ENCODE data around the gene SLC7A10. TPM values are rescaled to one million over a fixed set of nuclear protein-coding genes. Genes with fewer than 3 reads are reported as not detected.

The SLC7A10 gene
- total RNA-seq, 4 donors from 2014 or later = not detected

DNA sequence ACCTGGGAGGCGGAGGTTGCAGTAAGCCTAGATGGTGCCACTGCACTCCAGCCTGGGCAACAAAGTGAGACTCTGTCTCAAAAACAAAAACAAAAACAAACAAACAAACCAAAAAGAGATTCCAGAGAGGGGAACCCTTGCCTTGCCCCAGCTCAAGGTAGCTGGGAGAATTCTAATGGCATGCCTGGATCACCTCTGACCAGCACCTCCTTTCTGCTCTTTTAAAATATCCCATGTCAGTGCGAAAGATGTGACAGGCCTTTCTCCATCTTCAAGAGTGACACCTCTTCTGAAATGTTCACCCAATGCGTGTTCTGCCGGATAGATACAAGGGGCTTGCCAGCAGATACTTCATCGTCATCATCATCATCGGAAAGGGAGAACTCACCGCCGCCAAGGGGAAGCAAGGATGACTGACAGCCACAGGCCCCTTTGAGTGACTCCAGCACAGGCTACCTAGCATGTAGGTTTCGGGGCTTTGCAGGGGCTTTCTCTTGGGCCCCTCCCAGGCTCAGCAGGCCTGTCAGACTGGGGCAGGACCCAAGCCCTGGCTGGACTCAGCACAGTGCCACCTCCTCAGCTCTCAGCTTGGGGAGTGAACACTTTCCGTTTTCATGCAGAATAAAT lies 50.4 kb downstream of the SLC7A10 start:
- Histone ChIP-seq H3K36me3 (no peaks in the 10 kb centered on the region), H3K9me3 (no peaks in the 10 kb centered on the region), H3K4me3 (no peak overlapping the region), H3K27ac (no peak overlapping the region), H3K4me1 (peaks cover 0 to 17% of the 10 kb centered on the region in 2 donors), H3K27me3 (no peaks in the 10 kb centered on the region)
- intact Hi-C loops (cut with DNase I; ENCODE audit: low total_unique reads) = no loop called here
- DNase-seq = no peak
- TF ChIP-seq, protein P1, sequence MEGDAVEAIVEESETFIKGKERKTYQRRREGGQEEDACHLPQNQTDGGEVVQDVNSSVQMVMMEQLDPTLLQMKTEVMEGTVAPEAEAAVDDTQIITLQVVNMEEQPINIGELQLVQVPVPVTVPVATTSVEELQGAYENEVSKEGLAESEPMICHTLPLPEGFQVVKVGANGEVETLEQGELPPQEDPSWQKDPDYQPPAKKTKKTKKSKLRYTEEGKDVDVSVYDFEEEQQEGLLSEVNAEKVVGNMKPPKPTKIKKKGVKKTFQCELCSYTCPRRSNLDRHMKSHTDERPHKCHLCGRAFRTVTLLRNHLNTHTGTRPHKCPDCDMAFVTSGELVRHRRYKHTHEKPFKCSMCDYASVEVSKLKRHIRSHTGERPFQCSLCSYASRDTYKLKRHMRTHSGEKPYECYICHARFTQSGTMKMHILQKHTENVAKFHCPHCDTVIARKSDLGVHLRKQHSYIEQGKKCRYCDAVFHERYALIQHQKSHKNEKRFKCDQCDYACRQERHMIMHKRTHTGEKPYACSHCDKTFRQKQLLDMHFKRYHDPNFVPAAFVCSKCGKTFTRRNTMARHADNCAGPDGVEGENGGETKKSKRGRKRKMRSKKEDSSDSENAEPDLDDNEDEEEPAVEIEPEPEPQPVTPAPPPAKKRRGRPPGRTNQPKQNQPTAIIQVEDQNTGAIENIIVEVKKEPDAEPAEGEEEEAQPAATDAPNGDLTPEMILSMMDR (IDR thresholded peaks at IDR 0.05) = no peak
- no peak for TF ChIP-seq POLR2A (IDR thresholded peaks at IDR 0.05)

DNA sequence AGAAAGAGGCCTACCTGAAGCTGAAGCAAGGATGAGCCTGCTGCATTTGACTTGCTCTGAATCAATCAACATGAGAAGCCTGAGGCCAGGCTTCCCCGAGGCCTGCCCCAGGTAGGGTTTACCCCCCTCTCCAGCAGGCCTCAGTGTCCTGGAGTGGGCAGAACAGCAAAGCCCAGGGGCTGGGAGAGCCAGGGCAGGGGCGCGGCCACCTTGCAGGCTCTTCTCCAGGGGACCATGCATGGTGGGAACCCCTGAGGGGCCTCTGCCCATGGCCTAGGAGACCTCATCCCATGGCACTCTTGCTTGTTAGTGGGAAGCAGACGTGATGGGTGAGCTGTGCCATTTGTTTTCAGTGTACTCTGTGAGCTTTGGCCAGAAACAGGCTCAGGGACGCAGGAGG lies 51.5 kb downstream of the SLC7A10 start:
- Histone ChIP-seq H3K27me3 (no peaks in the 10 kb centered on the region), H3K4me3 (no peak overlapping the region), H3K9me3 (no peaks in the 10 kb centered on the region), H3K4me1 (peaks cover 0 to 17% of the 10 kb centered on the region in 2 donors), H3K27ac (no peak overlapping the region), H3K36me3 (no peaks in the 10 kb centered on the region)
- intact Hi-C loops (cut with DNase I; ENCODE audit: low total_unique reads) = no loop called here
- no peak for DNase-seq
- TF ChIP-seq POLR2A (IDR thresholded peaks at IDR 0.05) = no peak
- TF ChIP-seq, protein P1 (IDR thresholded peaks at IDR 0.05) = no peak

DNA sequence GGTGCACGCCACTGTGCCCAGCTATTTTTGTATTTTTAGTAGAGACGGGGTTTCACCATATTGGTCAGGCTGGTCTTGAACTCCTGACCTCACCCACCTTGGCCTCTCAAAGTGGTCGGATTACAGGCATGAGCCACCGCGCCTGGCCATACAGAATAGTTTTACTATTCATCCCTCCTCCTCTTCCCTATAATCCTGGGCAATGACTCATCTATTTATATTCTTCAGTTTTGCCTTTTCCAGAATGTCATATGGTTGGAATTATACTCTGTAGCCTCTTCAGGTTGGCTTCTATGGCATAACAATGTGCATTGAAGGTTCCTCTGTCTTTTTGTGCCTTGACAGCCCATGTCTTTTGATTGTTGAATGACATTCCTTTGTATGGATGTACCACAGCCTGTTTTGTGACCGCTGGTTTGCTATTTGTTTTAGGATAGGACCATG lies 53.7 kb downstream of the SLC7A10 start:
- Histone ChIP-seq H3K4me1 (peaks cover 0 to 10% of the 10 kb centered on the region in 2 donors), H3K4me3 (no peak overlapping the region), H3K9me3 (no peaks in the 10 kb centered on the region), H3K27ac (no peak overlapping the region), H3K27me3 (no peaks in the 10 kb centered on the region), H3K36me3 (no peaks in the 10 kb centered on the region)
- intact Hi-C loops (cut with DNase I; ENCODE audit: low total_unique reads) = no loop called here
- DNase-seq = no peak
- TF ChIP-seq, protein P1 (IDR thresholded peaks at IDR 0.05) = no peak
- TF ChIP-seq POLR2A (IDR thresholded peaks at IDR 0.05) = no peak

DNA sequence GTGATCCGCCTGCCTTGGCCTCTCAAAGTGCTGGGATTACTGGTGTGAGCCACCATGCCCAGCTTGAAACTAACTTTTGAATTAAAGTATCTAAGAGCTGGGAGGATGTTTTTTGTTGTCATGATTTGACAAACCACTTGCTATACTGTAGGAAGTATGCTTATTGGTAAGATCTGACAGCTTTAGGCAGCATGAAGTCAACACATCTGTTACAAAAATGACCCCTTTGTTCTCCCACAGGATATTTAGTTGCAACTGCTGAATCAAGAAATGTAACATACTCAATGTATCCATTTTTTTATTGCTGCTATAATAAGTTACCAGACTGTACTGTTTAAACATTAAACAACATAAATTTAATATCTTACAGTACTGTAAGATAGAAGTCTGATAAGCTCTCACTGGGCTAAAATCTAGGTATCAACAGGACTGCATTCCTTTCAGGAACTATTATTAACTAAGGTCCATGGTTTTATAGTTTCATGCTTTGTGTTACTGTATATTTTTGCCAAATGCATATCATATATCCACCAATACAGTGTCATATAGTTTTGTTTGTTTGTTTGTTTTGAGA lies 54.3 kb downstream of the SLC7A10 start:
- peaks cover 0 to 10% of the 10 kb centered on the region in 2 donors for H3K4me1 ChIP-seq
- no peak for TF ChIP-seq POLR2A (IDR thresholded peaks at IDR 0.05)
- TF ChIP-seq, protein P1 (IDR thresholded peaks at IDR 0.05) = no peak
- intact Hi-C loops (cut with DNase I; ENCODE audit: low total_unique reads) = no loop called here
- no peaks in the 10 kb centered on the region for H3K36me3 ChIP-seq
- no peaks in the 10 kb centered on the region for H3K27me3 ChIP-seq
- H3K27ac ChIP-seq = no peak overlapping the region
- no peak overlapping the region for H3K4me3 ChIP-seq
- no peaks in the 10 kb centered on the region for H3K9me3 ChIP-seq
- DNase-seq = no peak

DNA sequence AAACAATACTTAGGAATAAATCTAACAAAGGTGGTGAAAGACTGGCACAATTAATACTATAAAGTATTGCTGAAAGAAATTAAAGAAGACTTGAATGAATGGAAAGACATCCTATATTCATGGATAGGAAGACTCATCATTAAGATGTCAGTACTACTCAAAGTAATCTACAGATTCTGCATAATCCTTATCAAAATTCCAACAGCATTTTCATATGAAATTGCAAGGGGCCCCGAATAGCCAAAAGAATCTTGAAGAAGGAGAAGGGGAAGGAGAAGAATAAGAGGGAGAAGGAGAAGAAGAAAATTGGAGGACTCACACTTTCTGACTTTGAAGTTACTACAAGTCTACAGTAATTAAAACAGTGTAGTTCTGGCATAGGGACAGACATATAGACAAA lies 57.1 kb downstream of the SLC7A10 start:
- no peak overlapping the region for H3K4me3 ChIP-seq
- H3K27me3 ChIP-seq = no peaks in the 10 kb centered on the region
- no peaks in the 10 kb centered on the region for H3K36me3 ChIP-seq
- no peak for DNase-seq
- H3K4me1 ChIP-seq = no peaks in the 10 kb centered on the region
- H3K27ac ChIP-seq = no peak overlapping the region
- no peak for TF ChIP-seq POLR2A (IDR thresholded peaks at IDR 0.05)
- TF ChIP-seq, protein P1 (IDR thresholded peaks at IDR 0.05) = no peak
- no peaks in the 10 kb centered on the region for H3K9me3 ChIP-seq
- intact Hi-C loops (cut with DNase I; ENCODE audit: low total_unique reads) = no loop called here
